Nephron (organoid): ENCODE measurements around the gene SPG11.
"Not testable (repeated sequence)": the region's sequence is repeated elsewhere in the genome, so short reads cannot be mapped to it uniquely, and the experiment has no call there.

ENCODE experiments used
- H3K27ac Mint-ChIP-seq, 3 experiments: 2 replicates each; pipeline ENCODE4 v1.8.0; 2020; ENCODE audit warnings: mixed read lengths in 3 of 3, mild to moderate bottlenecking in 2 of 3, moderate library complexity in 1 of 3
- H3K27me3 Mint-ChIP-seq: 2 replicates; pipeline ENCODE4 v1.8.0; 2021; ENCODE audit warnings: low read depth, mild to moderate bottlenecking, moderate library complexity, mixed read lengths
- H3K36me3 Mint-ChIP-seq: 2 replicates; pipeline ENCODE4 v1.8.0; 2020; ENCODE audit warnings: low read depth, mixed read lengths
- H3K4me1 Mint-ChIP-seq: 2 replicates; pipeline ENCODE4 v1.8.0; 2020; ENCODE audit warnings: mixed read lengths
- H3K4me3 Mint-ChIP-seq, 3 experiments: 2 replicates each; pipeline ENCODE4 v1.8.0; 2020; ENCODE audit warnings: mild to moderate bottlenecking in 3 of 3, mixed read lengths in 3 of 3, moderate library complexity in 2 of 3
- H3K9me3 Mint-ChIP-seq: 2 replicates; pipeline ENCODE4 v1.8.0; 2020; ENCODE audit warnings: mixed read lengths
- TF ChIP-seq, protein P1 (sequence below), 3 experiments: fragments of 200-600 bp; sonication (generic); IDR thresholded peaks; one replicate each; pipeline ENCODE4 v1.5.0; 2021; ENCODE audit warnings: antibody characterized with exemption in 3 of 3; ENCODE audit not compliant: unreplicated experiment in 3 of 3

The SPG11 gene

DNA sequence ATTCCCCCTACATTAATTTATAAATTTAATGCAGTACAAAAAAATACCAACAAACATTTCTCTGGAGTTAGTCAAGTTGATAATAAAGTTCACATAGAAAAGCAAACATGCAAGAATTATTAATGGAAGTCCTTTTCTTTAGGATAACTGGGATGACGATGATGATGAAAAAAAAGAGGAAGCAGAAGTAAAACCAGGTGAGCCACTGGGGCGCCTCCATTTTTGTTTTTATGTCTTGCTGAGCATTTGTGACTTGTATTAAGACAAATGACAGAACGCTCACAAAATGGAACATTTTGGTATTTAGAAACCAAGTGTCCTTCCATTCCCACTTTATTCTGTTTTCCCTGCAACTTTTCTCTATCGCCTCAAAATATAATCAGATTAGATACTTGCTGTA lies 112.7 kb downstream of the SPG11 start:
- Mint-ChIP-seq H3K9me3 (no peaks in the 10 kb centered on the region), H3K27me3 (no peaks in the 10 kb centered on the region), H3K27ac (no peak overlapping the region), H3K4me1 (peaks cover 8% of the 10 kb centered on the region), H3K4me3 (no peak overlapping the region), H3K36me3 (peaks cover 48% of the 10 kb centered on the region)
- TF ChIP-seq, protein P1, sequence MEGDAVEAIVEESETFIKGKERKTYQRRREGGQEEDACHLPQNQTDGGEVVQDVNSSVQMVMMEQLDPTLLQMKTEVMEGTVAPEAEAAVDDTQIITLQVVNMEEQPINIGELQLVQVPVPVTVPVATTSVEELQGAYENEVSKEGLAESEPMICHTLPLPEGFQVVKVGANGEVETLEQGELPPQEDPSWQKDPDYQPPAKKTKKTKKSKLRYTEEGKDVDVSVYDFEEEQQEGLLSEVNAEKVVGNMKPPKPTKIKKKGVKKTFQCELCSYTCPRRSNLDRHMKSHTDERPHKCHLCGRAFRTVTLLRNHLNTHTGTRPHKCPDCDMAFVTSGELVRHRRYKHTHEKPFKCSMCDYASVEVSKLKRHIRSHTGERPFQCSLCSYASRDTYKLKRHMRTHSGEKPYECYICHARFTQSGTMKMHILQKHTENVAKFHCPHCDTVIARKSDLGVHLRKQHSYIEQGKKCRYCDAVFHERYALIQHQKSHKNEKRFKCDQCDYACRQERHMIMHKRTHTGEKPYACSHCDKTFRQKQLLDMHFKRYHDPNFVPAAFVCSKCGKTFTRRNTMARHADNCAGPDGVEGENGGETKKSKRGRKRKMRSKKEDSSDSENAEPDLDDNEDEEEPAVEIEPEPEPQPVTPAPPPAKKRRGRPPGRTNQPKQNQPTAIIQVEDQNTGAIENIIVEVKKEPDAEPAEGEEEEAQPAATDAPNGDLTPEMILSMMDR (IDR thresholded peaks at IDR 0.05; ENCODE audit: unreplicated experiment in 3 of 3) = no peak

- Mint-ChIP-seq H3K36me3 (peaks cover 43% of the 10 kb centered on the region), H3K27ac (no peak overlapping the region), H3K9me3 (no peaks in the 10 kb centered on the region), H3K4me3 (no peak overlapping the region), H3K27me3 (no peaks in the 10 kb centered on the region), H3K4me1 (peaks cover 4% of the 10 kb centered on the region)
- TF ChIP-seq, protein P1 (IDR thresholded peaks at IDR 0.05; ENCODE audit: unreplicated experiment in 3 of 3) = peak; percentile 33 to 46 (median 39)
Observed at GRCh38 chr15:44550256-44550655, 113.2 kb downstream of the SPG11 start.

GRCh38 chr15:44549152-44549551 lies 114.3 kb downstream of the SPG11 start:
- not testable (repeated sequence) for H3K27me3 Mint-ChIP-seq, H3K4me1 Mint-ChIP-seq, H3K9me3 Mint-ChIP-seq, H3K27ac Mint-ChIP-seq, H3K4me3 Mint-ChIP-seq
- peaks cover 32% of the 10 kb centered on the region for H3K36me3 Mint-ChIP-seq

GRCh38 chr15:44545913-44546802 lies 117.3 kb downstream of the SPG11 start:
- no peaks in the 10 kb centered on the region for H3K9me3 Mint-ChIP-seq
- H3K27ac Mint-ChIP-seq = no peak overlapping the region
- TF ChIP-seq, protein P1 (IDR thresholded peaks at IDR 0.05; ENCODE audit: unreplicated experiment in 3 of 3) = peak; percentile 30 to 31 (median 30)
- peaks cover 14% of the 10 kb centered on the region for H3K4me1 Mint-ChIP-seq
- H3K36me3 Mint-ChIP-seq = peaks cover 42% of the 10 kb centered on the region
- H3K27me3 Mint-ChIP-seq = no peaks in the 10 kb centered on the region
- H3K4me3 Mint-ChIP-seq = no peak overlapping the region

DNA sequence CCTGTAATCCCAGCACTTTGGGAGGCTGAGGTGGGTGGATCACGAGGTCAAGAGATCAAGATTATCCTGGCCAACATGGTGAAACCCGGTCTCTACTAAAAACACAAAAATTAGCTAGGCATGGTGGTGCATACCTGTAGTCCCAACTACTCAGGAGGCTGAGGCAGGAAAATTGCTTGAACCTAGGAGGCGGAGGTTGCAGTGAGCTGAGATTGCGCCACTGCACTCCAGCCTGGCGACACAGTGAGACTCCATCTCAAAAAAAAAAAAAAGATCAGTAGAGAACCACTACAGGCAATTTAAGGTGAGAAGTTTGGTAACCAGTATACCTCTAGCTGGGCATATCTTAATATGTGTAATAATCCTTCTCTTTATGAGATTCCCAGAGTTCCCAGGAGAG lies 118.7 kb downstream of the SPG11 start:
- Mint-ChIP-seq H3K4me1 (peaks cover 18% of the 10 kb centered on the region), H3K36me3 (peaks cover 44% of the 10 kb centered on the region)
- H3K9me3 Mint-ChIP-seq, H3K4me3 Mint-ChIP-seq, H3K27me3 Mint-ChIP-seq, H3K27ac Mint-ChIP-seq: not testable (repeated sequence)

DNA sequence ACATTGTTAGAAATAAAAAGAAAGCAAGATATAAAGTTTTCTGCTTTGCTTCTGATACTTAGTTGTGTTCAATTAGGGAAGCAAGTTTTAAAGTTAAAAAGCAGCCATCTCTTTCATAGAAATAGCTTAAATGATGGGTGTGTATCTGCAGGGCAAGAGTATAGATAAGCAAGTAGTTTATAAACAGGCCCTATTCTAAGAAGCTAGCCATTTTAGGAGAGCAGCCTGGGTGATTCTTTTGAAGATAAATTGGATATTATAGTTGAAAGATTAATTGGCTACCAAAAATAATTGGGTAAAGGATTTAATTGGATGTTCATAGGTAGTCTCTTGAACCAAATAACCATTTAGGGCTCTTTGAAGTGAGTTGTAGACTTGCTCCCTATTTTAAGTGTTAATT lies 120.9 kb downstream of the SPG11 start:
- H3K36me3 Mint-ChIP-seq = peaks cover 37% of the 10 kb centered on the region
- H3K4me3 Mint-ChIP-seq = no peak overlapping the region
- H3K4me1 Mint-ChIP-seq = peaks cover 31% of the 10 kb centered on the region
- no peaks in the 10 kb centered on the region for H3K9me3 Mint-ChIP-seq
- TF ChIP-seq, protein P1 (IDR thresholded peaks at IDR 0.05; ENCODE audit: unreplicated experiment in 3 of 3) = no peak
- H3K27ac Mint-ChIP-seq = peak overlapping the region in 1 of 3 experiments; percentile 44
- no peaks in the 10 kb centered on the region for H3K27me3 Mint-ChIP-seq
